Stimulated activated CD8-positive, alpha-beta memory T cell treated with anti-CD3 and anti-CD28 coated beads, Interleukin-4, amount 100 ng/mL, for 1 hour (primary cell): ENCODE results near the gene GABBR2.

Experiments
- DNase-seq, 2 donors: peaks; one replicate each; pipeline ENCODE4 v3.0.0-alpha.2; 2020; ENCODE audit warnings: low read depth in 2 of 2, low spot score in 1 of 2

GABBR2 gene

DNA sequence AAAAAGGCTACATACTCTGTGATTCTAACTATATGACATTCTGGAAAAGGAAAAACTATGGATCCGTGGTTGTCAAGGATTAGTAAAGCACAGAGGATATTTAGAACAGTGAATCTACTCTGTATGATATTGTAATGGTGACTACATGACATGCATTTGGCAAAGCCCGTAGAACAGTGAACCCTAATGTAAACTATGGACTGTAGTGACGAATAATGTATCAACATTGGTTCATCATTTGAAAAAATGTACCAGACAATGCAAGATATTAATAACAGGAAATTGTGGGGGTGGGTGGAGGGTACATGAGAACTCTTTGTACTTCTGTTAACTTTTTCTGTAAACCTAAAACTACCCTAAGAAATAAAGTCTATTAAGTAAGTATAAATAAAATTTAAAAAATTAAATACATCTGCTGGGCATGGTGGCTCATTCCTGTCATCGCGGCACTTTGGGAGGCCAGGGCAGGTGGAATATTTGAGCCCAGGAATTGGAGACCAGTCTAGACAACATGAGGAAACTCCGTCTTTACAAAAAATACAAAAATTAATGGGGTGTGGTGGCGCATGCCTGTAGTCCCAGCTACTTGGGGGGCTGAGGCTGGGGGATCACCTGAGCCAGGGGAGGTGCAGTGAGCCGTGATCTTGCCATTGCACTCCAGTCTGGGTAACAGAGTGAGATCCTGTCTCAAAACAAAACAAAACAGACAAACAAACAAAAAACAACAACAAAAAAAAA, 351.6 kb downstream of the GABBR2 start:
- no peak for DNase-seq

GRCh38 chr9:98356326-98356725, 352.4 kb downstream of the GABBR2 start:
- no peak for DNase-seq

GRCh38 chr9:98351370-98351769, 357.4 kb downstream of the GABBR2 start:
- no peak for DNase-seq

DNA sequence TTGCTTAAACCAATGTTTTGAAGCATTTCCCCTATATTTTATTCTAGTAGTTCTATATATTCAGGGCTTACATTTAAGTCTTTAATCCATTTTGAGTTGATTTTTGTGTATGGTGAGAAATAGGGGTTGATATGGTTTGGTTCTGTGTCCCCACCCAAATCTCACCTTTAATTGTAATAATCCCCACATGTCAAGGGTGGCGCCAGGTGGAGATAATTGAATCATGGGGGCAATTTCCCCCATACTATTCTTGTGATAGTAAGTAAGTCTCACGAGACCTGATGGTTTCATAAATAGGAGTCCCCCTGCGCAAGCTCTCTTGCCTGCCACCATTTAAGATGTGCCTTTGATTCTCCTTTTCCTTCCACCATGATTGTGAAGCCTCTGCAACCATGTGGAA, 361.1 kb downstream of the GABBR2 start:
- no peak for DNase-seq

DNA sequence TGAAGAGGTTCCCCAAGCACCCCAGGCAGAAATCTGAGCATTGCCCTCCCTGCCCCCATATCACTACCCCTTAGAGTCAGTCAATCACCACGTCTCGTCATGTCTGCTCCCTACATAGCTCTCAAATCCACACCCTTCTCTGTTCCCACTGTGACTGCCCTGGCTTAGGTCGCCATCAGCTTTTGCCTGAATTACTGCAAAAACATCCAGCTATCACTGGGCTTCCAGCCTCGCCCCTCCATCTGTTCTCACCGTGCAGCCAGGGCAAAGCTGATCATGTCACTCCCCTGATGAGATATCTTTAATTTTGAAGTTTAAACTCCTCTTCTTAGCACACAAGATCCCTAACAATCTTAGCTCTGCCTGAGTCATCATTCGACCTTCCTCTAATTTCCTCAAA, 363.7 kb downstream of the GABBR2 start:
- DNase-seq: no peak

GRCh38 chr9:98344581-98344980, 364.2 kb downstream of the GABBR2 start:
- no peak for DNase-seq

- no peak for DNase-seq
Measured at GRCh38 chr9:98342820-98343210, 365.9 kb downstream of the GABBR2 start.

DNA sequence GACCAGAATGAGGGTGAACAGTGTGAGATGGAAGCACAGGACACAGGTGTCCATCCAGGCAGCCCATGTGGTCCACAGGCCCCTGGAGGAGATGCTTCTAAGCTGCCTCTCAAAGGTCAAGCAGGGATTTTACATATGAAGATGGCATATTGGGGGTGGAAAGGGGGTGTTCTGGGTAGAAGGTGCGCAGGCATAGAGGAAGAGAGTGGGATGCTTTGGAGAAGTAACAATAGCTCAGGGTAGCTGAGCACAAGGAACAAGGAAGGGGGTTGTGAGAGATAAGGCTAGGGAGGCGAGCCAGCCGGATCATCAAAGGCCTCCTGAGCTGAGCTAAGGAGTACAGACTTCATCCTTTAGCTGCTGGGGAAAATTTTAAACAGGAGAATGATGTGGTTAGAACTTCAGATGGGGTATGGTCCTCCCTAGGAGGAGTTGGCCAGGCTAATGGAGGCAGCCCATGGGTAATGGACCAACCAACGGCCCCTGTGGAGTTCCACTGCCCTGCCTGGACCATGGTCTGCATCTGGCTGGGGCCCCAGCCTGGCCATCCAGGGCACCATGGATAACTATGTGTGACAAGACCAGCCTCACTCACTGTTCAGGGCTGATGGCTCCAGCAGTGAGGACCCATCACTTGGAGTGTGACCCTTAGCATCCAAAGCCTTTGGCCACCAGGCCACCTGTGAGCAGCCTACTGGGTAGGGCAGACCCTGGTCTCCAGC, 366.5 kb downstream of the GABBR2 start:
- DNase-seq: no peak

GRCh38 chr9:98341157-98342097, 367.3 kb downstream of the GABBR2 start:
- DNase-seq: no peak

DNA sequence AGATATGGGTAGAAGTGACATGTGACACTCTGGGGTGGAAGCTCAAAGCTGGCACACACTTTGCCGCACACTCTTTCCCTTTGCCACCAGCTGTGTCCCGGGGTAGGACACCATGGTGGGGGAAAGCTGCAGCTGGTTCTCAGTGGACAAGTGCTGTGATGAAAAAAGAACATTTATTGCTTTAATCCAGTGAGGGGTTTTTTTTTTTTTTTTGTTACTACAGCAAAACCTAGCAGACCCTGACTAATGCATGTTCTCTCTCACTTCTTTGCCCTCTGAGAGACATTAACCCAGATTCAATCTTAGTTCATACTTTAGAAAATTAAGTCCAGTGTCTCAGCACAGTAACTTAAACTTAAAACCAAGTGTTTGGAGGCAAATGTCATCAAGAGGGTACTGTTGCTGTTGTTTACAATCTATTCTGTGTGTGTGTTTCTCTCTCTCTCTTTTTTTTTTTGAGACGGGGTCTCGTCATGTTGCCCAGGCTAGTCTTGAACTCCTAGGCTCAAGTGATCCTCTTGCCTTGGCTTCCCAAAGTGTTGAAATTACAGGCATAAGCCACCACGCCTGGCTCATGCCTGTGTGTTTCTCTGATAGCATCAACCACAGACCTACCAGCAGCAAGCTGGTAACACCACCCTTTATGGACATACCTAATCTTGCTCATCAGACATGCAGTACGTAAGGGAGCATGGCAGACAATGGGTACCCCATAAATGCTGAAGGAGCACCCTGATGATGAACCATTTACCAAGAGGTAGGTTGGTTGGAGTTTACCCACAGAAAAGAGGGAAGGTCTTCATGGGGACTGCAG, 368.5 kb downstream of the GABBR2 start:
- no peak for DNase-seq

DNA sequence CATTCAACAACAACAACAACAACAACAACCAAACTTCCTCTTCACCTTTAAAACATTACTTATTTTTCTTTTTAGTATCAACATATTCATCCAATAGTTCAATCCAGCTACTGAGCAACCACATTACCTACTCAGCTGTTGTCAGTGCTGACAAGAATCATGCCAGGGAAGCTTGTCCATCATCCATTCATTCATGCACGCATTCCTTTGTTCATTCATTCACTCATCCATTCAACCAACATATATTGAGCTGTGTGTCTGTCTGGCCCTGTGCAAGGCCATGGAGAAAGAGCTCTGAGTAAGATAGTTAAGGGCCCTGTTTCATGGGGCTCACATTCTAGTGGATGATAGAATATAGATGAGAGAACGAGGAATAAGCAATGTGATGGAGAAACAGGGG, 373.1 kb downstream of the GABBR2 start:
- no peak for DNase-seq

DNA sequence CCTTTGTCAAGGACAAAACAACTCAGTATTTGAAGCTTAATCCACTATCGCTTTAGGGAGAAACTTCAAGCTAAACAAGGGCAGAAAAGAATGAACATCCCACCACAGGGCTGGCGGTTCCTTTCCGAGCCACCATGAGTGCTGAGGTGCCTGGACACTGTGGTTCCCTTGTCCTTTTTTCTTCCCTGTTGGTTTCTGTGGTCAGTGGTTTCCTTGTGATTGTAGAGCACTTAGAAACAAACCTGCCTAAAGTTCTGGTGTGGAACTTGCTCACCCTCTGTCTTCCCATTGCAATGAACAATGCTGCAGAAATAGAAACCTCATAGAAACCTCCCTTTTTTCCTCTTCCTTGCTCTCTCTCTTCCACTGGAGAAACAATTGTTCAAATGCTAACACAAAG, 373.9 kb downstream of the GABBR2 start:
- DNase-seq: no peak

- DNase-seq: no peak
Measured at GRCh38 chr9:98333703-98334582, 374.8 kb downstream of the GABBR2 start.

DNA sequence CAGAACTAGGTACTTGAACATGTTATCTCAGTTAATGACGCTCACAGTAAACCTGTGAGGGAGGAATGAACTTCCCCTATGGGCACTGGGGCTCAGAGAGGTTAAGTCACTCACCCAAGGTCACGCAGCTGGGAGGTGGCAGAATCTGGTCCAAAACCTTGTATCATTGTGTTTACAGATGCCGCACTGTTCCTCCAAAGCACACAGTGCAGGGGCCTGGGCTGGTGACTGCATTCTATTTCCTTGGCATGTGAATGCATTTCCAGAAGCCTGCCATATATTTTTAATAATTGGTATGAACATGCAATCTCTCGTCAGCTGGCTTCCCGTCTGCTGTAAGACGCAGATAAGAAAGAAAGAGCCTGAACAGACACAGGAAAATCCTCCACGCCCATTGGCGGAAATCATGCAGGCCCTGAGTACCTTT, 376.3 kb downstream of the GABBR2 start:
- DNase-seq: no peak

DNA sequence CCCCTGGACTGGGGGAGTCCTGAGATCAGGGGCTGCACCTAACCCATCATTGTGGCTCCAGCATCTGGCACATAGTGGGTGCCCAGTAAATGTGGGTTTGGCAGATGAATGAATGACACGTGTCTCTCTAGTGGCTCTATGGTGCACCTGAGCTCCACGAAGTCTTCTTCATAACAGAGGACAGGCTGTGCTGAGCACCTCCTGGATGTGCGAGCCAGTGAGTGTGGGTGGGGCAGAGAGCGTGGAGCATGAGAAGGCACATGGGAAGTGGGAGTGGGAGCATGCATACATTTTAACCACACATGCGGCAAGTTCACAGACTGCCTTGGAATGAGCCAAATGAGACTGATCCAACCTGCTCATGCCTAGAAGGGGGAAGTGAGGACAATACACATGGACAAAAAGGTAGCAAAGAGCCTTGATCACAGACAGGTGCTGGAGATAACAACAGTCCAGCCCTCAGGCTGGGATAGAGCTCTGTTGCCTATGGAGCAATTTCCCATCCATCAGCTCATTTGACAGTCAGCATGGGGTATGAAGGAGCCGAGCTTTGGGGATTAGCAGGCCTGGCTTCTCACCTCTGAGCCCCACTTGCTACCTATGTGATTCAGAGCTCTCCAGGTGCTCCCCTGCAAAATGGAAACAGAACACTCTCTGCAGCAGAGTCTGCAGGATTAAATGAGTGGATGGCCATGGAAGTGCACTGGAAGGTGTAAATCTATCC, 377.0 kb downstream of the GABBR2 start:
- no peak for DNase-seq

DNA sequence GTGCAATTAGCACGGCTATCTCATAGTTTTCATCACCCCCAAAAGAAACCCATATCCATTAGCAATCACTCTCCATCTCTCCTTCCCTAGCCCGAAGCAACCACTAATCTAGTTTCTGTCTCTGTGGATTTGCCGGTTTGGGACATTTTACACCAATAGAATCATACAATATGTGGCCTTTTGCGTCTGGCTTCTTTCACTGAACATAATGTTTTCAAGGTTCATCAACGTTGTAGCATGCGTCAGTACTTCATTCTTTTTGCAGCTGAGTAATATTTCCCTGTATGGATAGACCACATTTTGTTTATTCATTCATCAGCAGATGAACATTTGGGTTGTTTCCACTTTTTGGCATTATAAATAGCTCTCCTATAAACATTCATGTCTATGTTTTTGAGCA, 377.9 kb downstream of the GABBR2 start:
- no peak for DNase-seq

DNA sequence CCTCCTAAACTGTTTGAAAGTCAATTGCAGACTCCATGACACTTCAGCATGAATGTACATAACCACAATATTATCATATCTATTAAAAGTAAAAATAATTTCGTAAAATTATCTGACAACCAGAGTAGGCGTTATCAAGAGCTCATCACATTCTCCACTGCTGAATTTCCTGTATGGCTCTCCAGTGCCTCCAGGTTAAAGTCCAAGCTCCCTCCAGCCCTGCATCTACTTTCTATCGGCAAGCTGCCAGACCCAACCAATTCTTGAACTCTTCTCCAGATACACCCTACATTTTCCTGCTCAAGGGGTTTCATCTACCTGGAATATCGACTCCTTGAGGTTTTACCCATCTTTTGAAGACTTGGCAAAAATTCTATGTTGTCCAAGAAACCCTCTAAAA, 378.8 kb downstream of the GABBR2 start:
- no peak for DNase-seq

DNA sequence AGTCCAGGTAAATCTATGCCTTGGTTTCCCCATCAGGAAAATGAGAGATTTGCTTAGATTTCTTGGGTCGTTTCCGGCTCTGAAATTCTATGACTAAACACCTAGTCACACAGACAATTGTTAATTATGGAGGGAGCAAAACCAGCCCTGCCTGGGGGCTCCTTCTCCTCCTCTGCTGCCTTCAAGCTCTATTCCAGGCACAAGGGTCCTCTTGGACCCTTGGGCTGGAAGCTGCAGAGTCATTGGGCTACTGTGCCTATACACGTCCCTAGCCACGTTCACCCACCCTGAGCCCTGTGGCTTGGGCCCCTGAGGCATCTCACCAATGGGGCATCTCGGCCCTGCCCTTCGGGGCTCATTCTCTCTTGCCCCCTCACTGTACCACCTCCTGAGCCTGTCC, 379.5 kb downstream of the GABBR2 start:
- no peak for DNase-seq

DNA sequence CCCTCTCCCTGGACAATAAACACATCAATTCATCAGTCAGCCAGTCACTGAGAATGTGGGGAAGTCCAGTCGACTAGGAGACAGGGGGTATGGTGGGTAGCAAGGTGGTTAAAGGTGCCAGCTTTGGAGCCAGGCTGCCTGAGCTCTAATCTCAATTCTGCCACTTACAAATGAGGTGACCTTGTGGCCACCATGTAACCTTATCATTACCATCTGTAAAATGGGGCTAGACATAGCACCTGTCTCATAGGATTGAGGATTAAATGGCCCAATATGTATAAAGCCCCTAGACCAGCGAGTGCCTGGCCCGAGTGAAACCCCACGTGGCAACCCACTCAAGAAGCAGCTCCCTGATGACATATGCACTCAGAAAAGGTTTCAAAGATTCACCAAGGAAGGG, 380.0 kb downstream of the GABBR2 start:
- no peak for DNase-seq
